Measurements from ENCODE around the gene IDI2. TPM values are rescaled to one million over a fixed set of nuclear protein-coding genes. Genes with fewer than 3 reads are reported as not detected.
"Not testable (repeated sequence)": the region's sequence is repeated elsewhere in the genome, so short reads cannot be mapped to it uniquely, and the experiment has no call there.

IDI2 gene
- total RNA-seq, 1 donor from 2014 or later: not detected

DNA sequence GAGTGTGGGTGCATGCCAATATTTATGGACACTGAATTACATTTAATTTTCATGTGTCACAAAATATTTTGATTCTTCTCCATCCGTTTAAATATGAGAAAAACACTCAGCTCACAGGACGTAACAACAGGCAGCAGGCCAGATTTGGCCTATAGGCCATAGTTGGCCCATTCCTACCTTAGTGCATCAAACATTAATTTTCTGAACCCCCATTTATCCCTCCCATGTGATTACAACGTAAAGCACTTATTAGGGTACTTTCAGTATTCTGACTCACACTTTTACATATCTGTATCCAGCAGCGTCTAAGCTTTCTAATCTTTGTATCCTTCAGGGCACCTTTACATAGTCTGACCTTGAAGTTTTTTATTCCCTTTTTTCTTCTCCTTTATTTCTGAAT lies 19.3 kb upstream of the IDI2 start:
- Histone ChIP-seq H3K4me1 (peaks cover 39% of the 10 kb centered on the region), H3K27me3 (ENCODE audit: low read depth) (no peaks in the 10 kb centered on the region), H3K9me3 (no peaks in the 10 kb centered on the region), H3K36me3 (peaks cover 42% of the 10 kb centered on the region), H3K27ac (peak overlapping the region; percentile 77), H3K4me3 (no peak overlapping the region)
- no peak for DNase-seq
- TF ChIP-seq, protein P1, sequence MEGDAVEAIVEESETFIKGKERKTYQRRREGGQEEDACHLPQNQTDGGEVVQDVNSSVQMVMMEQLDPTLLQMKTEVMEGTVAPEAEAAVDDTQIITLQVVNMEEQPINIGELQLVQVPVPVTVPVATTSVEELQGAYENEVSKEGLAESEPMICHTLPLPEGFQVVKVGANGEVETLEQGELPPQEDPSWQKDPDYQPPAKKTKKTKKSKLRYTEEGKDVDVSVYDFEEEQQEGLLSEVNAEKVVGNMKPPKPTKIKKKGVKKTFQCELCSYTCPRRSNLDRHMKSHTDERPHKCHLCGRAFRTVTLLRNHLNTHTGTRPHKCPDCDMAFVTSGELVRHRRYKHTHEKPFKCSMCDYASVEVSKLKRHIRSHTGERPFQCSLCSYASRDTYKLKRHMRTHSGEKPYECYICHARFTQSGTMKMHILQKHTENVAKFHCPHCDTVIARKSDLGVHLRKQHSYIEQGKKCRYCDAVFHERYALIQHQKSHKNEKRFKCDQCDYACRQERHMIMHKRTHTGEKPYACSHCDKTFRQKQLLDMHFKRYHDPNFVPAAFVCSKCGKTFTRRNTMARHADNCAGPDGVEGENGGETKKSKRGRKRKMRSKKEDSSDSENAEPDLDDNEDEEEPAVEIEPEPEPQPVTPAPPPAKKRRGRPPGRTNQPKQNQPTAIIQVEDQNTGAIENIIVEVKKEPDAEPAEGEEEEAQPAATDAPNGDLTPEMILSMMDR (IDR thresholded peaks at IDR 0.05): no peak
- ATAC-seq: no peak
- intact Hi-C loops (cut with DNase I): no loop called here

DNA sequence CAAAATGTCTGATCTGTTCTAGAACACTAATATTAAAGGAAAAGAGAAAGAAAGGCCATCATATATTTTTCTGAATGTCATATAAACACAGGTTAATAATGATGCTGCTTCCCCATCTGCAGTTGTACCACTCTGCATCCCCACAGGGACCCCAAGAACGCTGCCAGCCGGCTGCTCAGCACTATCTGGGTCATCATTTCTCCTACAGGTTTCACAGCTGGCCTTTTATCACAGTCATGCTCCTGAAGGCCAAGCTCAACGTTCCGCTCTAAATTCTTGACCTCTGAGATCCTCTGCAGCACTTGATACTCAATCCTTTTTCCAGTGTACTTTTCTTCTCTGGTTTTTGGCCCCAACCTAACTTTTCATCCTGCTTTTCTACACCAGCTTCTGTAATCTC lies 18.5 kb upstream of the IDI2 start:
- ATAC-seq: no peak
- Histone ChIP-seq H3K9me3 (no peaks in the 10 kb centered on the region), H3K4me1 (peaks cover 34% of the 10 kb centered on the region), H3K4me3 (peak overlapping the region; percentile 27), H3K27me3 (ENCODE audit: low read depth) (no peaks in the 10 kb centered on the region), H3K27ac (peak overlapping the region; percentile 77), H3K36me3 (peaks cover 50% of the 10 kb centered on the region)
- TF ChIP-seq, protein P1 (IDR thresholded peaks at IDR 0.05): no peak
- intact Hi-C loops (cut with DNase I): no loop called here
- no peak for DNase-seq

DNA sequence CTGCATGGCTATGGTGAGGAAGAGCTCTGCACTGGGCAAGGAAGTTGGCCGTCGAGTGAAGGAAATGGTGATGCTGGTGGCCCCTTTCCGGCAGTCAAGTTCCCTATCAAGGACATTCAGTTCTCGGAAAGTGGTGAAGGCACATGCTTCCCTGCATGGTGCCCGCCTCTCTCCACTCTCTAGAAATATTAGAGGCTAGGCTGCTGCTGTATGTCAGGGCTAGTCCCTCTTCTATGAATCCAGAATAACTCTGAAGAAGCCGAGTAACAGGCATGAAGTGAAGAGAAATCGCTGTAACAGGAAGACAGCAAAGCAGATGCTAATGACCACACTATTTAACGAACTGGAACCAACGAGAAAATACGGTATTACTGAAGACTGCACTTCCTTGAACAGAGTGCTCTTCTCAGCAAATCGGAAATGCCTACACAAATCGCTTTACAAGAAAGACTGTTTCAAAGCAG lies 17.9 kb upstream of the IDI2 start:
- H3K27me3 ChIP-seq (ENCODE audit: low read depth): no peaks in the 10 kb centered on the region
- DNase-seq (peak; percentile 57), ATAC-seq (peak; percentile 60 to 76)
- H3K4me1 ChIP-seq: peaks cover 34% of the 10 kb centered on the region
- H3K27ac ChIP-seq: peak overlapping the region; percentile 77
- intact Hi-C loops (cut with DNase I): no loop called here
- no peaks in the 10 kb centered on the region for H3K9me3 ChIP-seq
- peak overlapping the region; percentile 27 for H3K4me3 ChIP-seq
- H3K36me3 ChIP-seq: peaks cover 52% of the 10 kb centered on the region
- TF ChIP-seq, protein P1 (IDR thresholded peaks at IDR 0.05): no peak

DNA sequence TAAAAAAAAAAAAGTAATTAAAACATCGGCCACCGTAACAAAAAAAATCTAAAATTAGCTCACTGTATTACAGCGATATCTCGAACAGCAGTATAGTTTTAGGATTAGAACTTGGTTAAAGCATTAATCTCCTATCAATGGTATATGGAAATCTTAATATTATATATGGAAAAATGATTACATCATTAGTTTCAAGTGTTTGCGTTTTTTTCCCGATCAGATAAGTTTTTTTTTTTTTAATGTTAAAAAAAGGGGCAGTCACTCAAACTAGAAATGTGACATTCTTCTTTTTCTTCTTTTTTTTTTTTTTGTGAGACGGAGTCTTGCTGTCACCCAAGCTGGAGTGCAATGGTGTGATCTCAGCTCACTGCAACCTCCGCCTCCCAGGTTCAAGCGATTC lies 15.9 kb upstream of the IDI2 start:
- peaks cover 65% of the 10 kb centered on the region for H3K36me3 ChIP-seq
- ATAC-seq: no peak
- intact Hi-C loops (cut with DNase I): no loop called here

DNA sequence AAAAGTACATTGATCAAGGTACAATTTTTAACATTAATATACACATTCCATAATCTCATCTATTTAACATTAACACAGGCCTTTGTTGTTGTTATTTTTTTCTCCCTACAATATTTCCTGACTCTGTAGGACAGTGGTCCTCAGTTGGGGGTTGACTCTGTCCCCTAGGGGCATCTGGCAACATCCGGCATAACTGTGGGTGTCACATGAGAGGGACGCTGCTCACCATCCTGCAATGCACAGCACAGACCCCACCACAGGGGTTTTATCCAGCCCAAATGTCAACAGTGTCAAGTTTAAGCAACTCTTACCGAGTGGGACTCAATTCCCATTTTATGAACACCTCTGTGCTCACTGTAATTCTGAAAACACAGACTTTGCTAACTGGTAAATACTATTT lies 14.5 kb upstream of the IDI2 start:
- TF ChIP-seq, protein P1 (IDR thresholded peaks at IDR 0.05): no peak
- H3K4me3 ChIP-seq: no peak overlapping the region

More for the DNA sequence above, 15.9 kb upstream of the IDI2 start:
- Histone ChIP-seq H3K4me3 (no peak overlapping the region), H3K9me3 (no peaks in the 10 kb centered on the region), H3K27ac (no peak overlapping the region), H3K27me3 (ENCODE audit: low read depth) (no peaks in the 10 kb centered on the region), H3K4me1 (peaks cover 27% of the 10 kb centered on the region)
- DNase-seq: no peak
- TF ChIP-seq, protein P1 (IDR thresholded peaks at IDR 0.05): no peak

DNA sequence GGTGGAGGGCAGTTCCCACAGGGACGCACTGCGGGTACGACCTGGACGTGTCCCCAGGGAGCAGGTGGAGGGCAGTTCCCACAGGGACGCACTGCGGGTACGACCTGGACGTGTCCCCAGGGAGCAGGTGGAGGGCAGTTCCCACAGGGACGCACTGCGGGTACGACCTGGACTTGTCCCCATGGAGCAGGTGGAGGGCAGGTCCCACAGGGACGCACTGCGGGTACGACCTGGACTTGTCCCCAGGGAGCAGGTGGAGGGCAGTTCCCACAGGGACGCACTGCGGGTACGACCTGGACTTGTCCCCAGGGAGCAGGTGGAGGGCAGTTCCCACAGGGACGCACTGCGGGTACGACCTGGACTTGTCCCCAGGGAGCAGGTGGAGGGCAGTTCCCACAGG lies 13.1 kb upstream of the IDI2 start:
- not testable (repeated sequence) for ATAC-seq, DNase-seq
- H3K36me3 ChIP-seq: peaks cover 60% of the 10 kb centered on the region

More for the DNA sequence above, 14.5 kb upstream of the IDI2 start:
- peaks cover 18% of the 10 kb centered on the region for H3K4me1 ChIP-seq
- H3K36me3 ChIP-seq: peaks cover 65% of the 10 kb centered on the region
- H3K27me3 ChIP-seq (ENCODE audit: low read depth): no peaks in the 10 kb centered on the region
- ATAC-seq (no peak), DNase-seq (no peak)
- intact Hi-C loops (cut with DNase I): no loop called here
- no peaks in the 10 kb centered on the region for H3K9me3 ChIP-seq
- H3K27ac ChIP-seq: no peak overlapping the region

More for the DNA sequence above, 13.1 kb upstream of the IDI2 start:
- H3K27me3 ChIP-seq (ENCODE audit: low read depth); H3K9me3 ChIP-seq; H3K27ac ChIP-seq; intact Hi-C loops (cut with DNase I); H3K4me1 ChIP-seq; H3K4me3 ChIP-seq: not testable (repeated sequence)
